Measurements from ENCODE around the gene TKTL1. TPM values are rescaled to one million over a fixed set of nuclear protein-coding genes. Genes with fewer than 3 reads are reported as not detected.
"Not testable (repeated sequence)": the region's sequence is repeated elsewhere in the genome, so short reads cannot be mapped to it uniquely, and the experiment has no call there.

TKTL1 gene
- total and polyA plus RNA-seq, 3 donors from 2014 or later: 224 to 268 (median 233) TPM

- TF ChIP-seq POLR2A (IDR thresholded peaks at IDR 0.05): no peak
- no peak for TF ChIP-seq CTCF (IDR thresholded peaks at IDR 0.05)
- Histone ChIP-seq H3K9me3 (no peaks in the 10 kb centered on the region), H3K4me1 (no peaks in the 10 kb centered on the region), H3K27ac (no peak overlapping the region), H3K36me3 (ENCODE audit: low read depth, missing control alignments) (no peaks in the 10 kb centered on the region), H3K4me3 (no peak overlapping the region), H3K27me3 (no peaks in the 10 kb centered on the region)
- intact Hi-C loops (cut with DNase I; ENCODE audit: low total_unique reads): no loop called here
- DNase-seq: no peak
- 95 to 97% methylated on average over 17 to 25 of the region's 29 CpGs for WGBS, 2 donors
These were observed 37.0 kb downstream of the TKTL1 start for GRCh38 chrX:154332561-154332960.

- intact Hi-C loops (cut with DNase I; ENCODE audit: low total_unique reads): no loop called here
- Histone ChIP-seq H3K4me1 (no peaks in the 10 kb centered on the region), H3K9me3 (no peaks in the 10 kb centered on the region), H3K4me3 (no peak overlapping the region), H3K27me3 (no peaks in the 10 kb centered on the region), H3K36me3 (ENCODE audit: low read depth, missing control alignments) (no peaks in the 10 kb centered on the region), H3K27ac (no peak overlapping the region)
- 97% methylated on average over 9 of the region's 9 CpGs; no CpG with 5 or more reads in 1 of the 2 donors for WGBS, 2 donors
- DNase-seq: no peak
- no peak for TF ChIP-seq CTCF (IDR thresholded peaks at IDR 0.05)
- TF ChIP-seq POLR2A (IDR thresholded peaks at IDR 0.05): no peak
These were observed 37.5 kb downstream of the TKTL1 start for GRCh38 chrX:154333116-154333515.

- H3K4me1 ChIP-seq: no peaks in the 10 kb centered on the region
- no peaks in the 10 kb centered on the region for H3K27me3 ChIP-seq
- intact Hi-C loops (cut with DNase I; ENCODE audit: low total_unique reads): no loop called here
- H3K4me3 ChIP-seq: no peak overlapping the region
- no peaks in the 10 kb centered on the region for H3K9me3 ChIP-seq
- no peak overlapping the region for H3K27ac ChIP-seq
- 88 to 90% methylated on average over 3 to 6 of the region's 6 CpGs for WGBS, 2 donors
- TF ChIP-seq CTCF (IDR thresholded peaks at IDR 0.05) (no peak), POLR2A (IDR thresholded peaks at IDR 0.05) (no peak)
- H3K36me3 ChIP-seq (ENCODE audit: low read depth, missing control alignments): no peaks in the 10 kb centered on the region
- DNase-seq: no peak
These were observed 38.3 kb downstream of the TKTL1 start for GRCh38 chrX:154333837-154334271.

GRCh38 chrX:154334496-154334895 lies 38.9 kb downstream of the TKTL1 start:
- TF ChIP-seq POLR2A (IDR thresholded peaks at IDR 0.05): no peak
- no peak for TF ChIP-seq CTCF (IDR thresholded peaks at IDR 0.05)
- intact Hi-C loops (cut with DNase I; ENCODE audit: low total_unique reads): no loop called here
- Histone ChIP-seq H3K27me3 (no peaks in the 10 kb centered on the region), H3K27ac (no peak overlapping the region), H3K4me1 (no peaks in the 10 kb centered on the region), H3K36me3 (ENCODE audit: low read depth, missing control alignments) (no peaks in the 10 kb centered on the region), H3K4me3 (no peak overlapping the region), H3K9me3 (no peaks in the 10 kb centered on the region)
- WGBS, 2 donors: 65 to 79% methylated on average over 9 of the region's 10 CpGs
- DNase-seq: no peak

GRCh38 chrX:154341399-154342298 lies 46.1 kb downstream of the TKTL1 start:
- H3K4me3 ChIP-seq; H3K9me3 ChIP-seq; intact Hi-C loops (cut with DNase I; ENCODE audit: low total_unique reads); H3K27me3 ChIP-seq; H3K27ac ChIP-seq; H3K36me3 ChIP-seq (ENCODE audit: low read depth, missing control alignments); H3K4me1 ChIP-seq; DNase-seq: not testable (repeated sequence)
- no CpG with 5 or more reads among the region's 115 CpGs for WGBS, 2 donors

GRCh38 chrX:154343063-154343462 lies 47.5 kb downstream of the TKTL1 start:
- not testable (repeated sequence) for H3K27ac ChIP-seq, DNase-seq

GRCh38 chrX:154343620-154344019 lies 48.0 kb downstream of the TKTL1 start:
- H3K27ac ChIP-seq; H3K4me3 ChIP-seq; intact Hi-C loops (cut with DNase I; ENCODE audit: low total_unique reads); H3K27me3 ChIP-seq; H3K9me3 ChIP-seq; H3K4me1 ChIP-seq; H3K36me3 ChIP-seq (ENCODE audit: low read depth, missing control alignments); DNase-seq: not testable (repeated sequence)
- no CpG with 5 or more reads among the region's 20 CpGs for WGBS, 2 donors

More at GRCh38 chrX:154343063-154343462, 47.5 kb downstream of the TKTL1 start:
- H3K4me3 ChIP-seq; H3K4me1 ChIP-seq; H3K27me3 ChIP-seq; intact Hi-C loops (cut with DNase I; ENCODE audit: low total_unique reads); H3K36me3 ChIP-seq (ENCODE audit: low read depth, missing control alignments); H3K9me3 ChIP-seq: not testable (repeated sequence)
- no CpG with 5 or more reads among the region's 16 CpGs for WGBS, 2 donors

All from testis (tissue), 3 donors.